Measurements from ENCODE around the gene RPS27L. TPM values are rescaled to one million over a fixed set of nuclear protein-coding genes. Genes with fewer than 3 reads are reported as not detected.

RPS27L gene
- total and polyA plus RNA-seq, 2 of the 8 experiments (the other 6 are each of a cell fraction or from before 2014, with no cell fraction given) = 115 to 143 TPM

DNA sequence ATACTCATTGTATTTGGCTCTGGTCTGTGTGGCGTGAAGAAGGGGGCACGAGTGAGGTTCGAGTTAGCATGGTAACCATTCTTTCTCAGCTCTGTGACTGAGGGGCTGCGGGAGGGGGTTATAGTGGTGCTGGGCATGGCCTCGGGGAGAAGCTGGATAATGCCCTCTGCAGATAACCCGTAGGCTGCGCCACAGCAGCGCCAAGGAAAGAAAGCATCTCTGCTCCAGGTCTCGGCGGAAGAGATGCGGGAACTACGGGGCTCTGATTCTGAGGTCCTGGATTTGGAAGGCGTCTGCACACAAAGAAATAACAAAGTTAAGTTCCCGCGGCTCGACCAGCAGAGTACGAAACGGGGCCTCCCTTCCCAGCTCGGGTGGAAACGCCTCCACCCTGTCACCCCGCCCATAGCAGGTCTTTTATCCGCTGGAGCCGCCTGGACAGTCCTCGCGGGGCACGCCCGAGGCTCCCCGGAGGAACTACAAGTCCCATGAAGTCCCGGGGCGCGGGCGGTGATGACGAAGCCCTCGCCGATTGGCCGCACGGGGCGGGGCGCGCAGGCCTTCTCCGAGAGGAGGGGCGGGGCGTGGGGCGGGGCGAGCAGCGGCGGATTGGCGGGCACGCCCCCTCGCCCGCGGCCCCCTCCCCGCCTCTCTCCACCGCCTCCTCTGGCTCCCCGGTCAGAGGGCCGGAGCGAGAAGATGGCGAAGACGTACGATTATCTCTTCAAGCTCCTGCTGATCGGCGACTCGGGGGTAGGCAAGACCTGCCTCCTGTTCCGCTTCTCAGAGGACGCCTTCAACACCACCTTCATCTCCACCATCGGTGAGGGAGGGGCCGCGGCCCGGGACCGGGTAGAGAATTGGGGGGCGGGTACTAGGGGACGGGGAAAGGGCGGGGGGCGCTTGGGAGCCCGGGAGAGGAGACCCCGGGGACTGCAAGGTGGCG, 31.9 kb upstream of the RPS27L start, which contains the start of gene RAB8B (continued):
- TF ChIP-seq, protein P1, sequence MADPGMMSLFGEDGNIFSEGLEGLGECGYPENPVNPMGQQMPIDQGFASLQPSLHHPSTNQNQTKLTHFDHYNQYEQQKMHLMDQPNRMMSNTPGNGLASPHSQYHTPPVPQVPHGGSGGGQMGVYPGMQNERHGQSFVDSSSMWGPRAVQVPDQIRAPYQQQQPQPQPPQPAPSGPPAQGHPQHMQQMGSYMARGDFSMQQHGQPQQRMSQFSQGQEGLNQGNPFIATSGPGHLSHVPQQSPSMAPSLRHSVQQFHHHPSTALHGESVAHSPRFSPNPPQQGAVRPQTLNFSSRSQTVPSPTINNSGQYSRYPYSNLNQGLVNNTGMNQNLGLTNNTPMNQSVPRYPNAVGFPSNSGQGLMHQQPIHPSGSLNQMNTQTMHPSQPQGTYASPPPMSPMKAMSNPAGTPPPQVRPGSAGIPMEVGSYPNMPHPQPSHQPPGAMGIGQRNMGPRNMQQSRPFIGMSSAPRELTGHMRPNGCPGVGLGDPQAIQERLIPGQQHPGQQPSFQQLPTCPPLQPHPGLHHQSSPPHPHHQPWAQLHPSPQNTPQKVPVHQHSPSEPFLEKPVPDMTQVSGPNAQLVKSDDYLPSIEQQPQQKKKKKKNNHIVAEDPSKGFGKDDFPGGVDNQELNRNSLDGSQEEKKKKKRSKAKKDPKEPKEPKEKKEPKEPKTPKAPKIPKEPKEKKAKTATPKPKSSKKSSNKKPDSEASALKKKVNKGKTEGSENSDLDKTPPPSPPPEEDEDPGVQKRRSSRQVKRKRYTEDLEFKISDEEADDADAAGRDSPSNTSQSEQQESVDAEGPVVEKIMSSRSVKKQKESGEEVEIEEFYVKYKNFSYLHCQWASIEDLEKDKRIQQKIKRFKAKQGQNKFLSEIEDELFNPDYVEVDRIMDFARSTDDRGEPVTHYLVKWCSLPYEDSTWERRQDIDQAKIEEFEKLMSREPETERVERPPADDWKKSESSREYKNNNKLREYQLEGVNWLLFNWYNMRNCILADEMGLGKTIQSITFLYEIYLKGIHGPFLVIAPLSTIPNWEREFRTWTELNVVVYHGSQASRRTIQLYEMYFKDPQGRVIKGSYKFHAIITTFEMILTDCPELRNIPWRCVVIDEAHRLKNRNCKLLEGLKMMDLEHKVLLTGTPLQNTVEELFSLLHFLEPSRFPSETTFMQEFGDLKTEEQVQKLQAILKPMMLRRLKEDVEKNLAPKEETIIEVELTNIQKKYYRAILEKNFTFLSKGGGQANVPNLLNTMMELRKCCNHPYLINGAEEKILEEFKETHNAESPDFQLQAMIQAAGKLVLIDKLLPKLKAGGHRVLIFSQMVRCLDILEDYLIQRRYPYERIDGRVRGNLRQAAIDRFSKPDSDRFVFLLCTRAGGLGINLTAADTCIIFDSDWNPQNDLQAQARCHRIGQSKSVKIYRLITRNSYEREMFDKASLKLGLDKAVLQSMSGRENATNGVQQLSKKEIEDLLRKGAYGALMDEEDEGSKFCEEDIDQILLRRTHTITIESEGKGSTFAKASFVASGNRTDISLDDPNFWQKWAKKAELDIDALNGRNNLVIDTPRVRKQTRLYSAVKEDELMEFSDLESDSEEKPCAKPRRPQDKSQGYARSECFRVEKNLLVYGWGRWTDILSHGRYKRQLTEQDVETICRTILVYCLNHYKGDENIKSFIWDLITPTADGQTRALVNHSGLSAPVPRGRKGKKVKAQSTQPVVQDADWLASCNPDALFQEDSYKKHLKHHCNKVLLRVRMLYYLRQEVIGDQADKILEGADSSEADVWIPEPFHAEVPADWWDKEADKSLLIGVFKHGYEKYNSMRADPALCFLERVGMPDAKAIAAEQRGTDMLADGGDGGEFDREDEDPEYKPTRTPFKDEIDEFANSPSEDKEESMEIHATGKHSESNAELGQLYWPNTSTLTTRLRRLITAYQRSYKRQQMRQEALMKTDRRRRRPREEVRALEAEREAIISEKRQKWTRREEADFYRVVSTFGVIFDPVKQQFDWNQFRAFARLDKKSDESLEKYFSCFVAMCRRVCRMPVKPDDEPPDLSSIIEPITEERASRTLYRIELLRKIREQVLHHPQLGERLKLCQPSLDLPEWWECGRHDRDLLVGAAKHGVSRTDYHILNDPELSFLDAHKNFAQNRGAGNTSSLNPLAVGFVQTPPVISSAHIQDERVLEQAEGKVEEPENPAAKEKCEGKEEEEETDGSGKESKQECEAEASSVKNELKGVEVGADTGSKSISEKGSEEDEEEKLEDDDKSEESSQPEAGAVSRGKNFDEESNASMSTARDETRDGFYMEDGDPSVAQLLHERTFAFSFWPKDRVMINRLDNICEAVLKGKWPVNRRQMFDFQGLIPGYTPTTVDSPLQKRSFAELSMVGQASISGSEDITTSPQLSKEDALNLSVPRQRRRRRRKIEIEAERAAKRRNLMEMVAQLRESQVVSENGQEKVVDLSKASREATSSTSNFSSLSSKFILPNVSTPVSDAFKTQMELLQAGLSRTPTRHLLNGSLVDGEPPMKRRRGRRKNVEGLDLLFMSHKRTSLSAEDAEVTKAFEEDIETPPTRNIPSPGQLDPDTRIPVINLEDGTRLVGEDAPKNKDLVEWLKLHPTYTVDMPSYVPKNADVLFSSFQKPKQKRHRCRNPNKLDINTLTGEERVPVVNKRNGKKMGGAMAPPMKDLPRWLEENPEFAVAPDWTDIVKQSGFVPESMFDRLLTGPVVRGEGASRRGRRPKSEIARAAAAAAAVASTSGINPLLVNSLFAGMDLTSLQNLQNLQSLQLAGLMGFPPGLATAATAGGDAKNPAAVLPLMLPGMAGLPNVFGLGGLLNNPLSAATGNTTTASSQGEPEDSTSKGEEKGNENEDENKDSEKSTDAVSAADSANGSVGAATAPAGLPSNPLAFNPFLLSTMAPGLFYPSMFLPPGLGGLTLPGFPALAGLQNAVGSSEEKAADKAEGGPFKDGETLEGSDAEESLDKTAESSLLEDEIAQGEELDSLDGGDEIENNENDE (IDR thresholded peaks at IDR 0.05; ENCODE audit: insufficient replicate concordance, low read length) = no peak
- TF ChIP-seq CHD2 (IDR thresholded peaks at IDR 0.05; ENCODE audit: low read length) (peak; percentile 67), ZNF274 (IDR thresholded peaks at IDR 0.05; ENCODE audit: borderline replicate concordance, extremely low read depth, low read length) (no peak), BACH1 (IDR thresholded peaks at IDR 0.05; ENCODE audit: low read length) (0 out of 2 replicates have a peak, but pooled peaks have one; percentile 15), TBP (IDR thresholded peaks at IDR 0.05; ENCODE audit: low read depth, low read length) (0 out of 2 replicates have a peak, but pooled peaks have one; percentile 51), JUN (IDR thresholded peaks at IDR 0.05; ENCODE audit: low read depth, low read length) (no peak)
- TF ChIP-seq, protein P2, sequence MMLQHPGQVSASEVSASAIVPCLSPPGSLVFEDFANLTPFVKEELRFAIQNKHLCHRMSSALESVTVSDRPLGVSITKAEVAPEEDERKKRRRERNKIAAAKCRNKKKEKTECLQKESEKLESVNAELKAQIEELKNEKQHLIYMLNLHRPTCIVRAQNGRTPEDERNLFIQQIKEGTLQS (IDR thresholded peaks at IDR 0.05; ENCODE audit: insufficient read depth, low read depth, low read length) = peak; percentile 90
- TF ChIP-seq, protein P3, sequence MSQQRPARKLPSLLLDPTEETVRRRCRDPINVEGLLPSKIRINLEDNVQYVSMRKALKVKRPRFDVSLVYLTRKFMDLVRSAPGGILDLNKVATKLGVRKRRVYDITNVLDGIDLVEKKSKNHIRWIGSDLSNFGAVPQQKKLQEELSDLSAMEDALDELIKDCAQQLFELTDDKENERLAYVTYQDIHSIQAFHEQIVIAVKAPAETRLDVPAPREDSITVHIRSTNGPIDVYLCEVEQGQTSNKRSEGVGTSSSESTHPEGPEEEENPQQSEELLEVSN (IDR thresholded peaks at IDR 0.05) = peak; percentile 16; the same call in 1 of the 2 replicates

Measured in H1 (cell line).